Dermis microvascular lymphatic vessel endothelial cell (primary cell): ENCODE data around the gene CCDC80. TPM values are rescaled to one million over a fixed set of nuclear protein-coding genes. Genes with fewer than 3 reads are reported as not detected.
"Not testable (repeated sequence)": the region's sequence is repeated elsewhere in the genome, so short reads cannot be mapped to it uniquely, and the experiment has no call there.

Source experiments
- DNase-seq, 2 donors: peaks; one replicate each; pipeline versions ENCODE4 v3.0.0 to v3.0.0-alpha.2; 2010; ENCODE audit warnings: low read depth in 2 of 2
- total RNA-seq: library from RNA; depleted of rRNA; stranded (reverse); fragments of >200 nt; gene quantifications from 2 replicates; pipeline ENCODE4 v1.2.1, GENCODE V29; 2014

The CCDC80 gene
- total RNA-seq, 1 donor from 2014 or later, result 13.0 TPM

GRCh38 chr3:112593258-112593657 is 47.7 kb downstream of the CCDC80 start:
- no peak for DNase-seq

DNA sequence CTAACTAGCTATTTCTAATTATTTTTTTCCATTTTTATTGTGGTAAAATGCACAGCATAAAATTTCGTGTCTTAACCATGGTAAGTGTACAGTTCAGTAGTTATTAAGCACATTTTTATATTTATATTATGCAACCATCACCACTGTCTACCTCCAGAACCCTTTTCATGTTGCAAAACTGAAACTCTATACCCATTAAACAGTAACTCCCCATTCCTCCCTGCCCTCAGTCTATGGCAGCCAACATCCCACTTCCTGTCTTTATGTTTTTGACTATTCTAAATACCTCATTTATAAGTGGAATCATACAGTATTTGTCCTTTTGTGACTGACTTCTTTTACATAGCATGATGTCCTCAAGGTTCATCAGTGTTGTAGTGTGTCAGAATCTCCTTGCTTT is 53.6 kb downstream of the CCDC80 start:
- DNase-seq, result no peak

- no peak for DNase-seq
Observed at GRCh38 chr3:112585782-112586181, 55.2 kb downstream of the CCDC80 start.

DNA sequence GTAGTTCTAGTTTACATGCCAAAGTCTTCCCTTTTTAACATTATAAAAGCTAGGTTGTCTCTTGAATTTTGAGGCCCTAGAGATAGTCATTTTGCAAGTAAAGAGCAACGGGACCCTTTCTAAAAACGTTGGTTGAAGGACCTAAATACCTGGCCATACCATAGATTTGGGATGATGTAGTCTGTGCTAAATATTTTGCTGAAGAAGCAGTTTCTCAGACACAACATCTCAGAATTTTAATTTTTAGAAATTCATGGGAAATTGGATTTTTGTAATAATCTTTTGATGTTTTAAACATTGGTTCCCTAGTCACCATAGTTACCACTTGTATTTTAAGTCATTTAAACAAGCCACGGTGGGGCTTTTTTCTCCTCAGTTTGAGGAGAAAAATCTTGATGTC is 57.8 kb downstream of the CCDC80 start:
- no peak for DNase-seq

DNA sequence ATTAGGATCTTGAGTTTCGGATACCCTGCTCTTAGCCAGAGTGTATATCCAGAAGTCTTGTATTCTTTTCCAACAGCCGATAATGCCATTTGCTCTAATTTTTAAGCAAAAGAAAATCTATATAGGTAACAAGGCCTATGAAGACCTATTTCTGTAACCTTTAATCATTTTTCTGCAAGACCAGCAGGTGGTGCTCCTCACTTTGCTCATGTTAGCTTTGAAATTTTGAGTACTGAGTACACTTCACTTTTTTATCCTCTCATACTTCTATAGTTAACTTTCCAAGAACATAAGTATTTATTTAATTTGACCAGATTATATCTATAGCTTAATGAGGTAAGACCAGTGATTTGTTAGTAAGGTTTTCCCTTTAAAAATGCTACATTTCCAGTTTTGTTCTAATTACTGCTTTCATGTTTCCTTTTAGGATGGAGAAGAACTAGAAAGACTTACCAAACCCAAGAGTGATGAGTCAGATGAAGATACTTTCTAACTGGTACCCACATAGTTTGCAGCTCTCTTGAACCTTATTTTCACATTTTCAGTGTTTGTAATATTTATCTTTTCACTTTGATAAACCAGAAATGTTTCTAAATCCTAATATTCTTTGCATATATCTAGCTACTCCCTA is 58.6 kb downstream of the CCDC80 start:
- peak in 1 of 2 donors; percentile 83 for DNase-seq

- DNase-seq, result peak; percentile 22 to 66
Observed at GRCh38 chr3:112579697-112580096, 61.2 kb downstream of the CCDC80 start.

GRCh38 chr3:112579232-112579631 is 61.7 kb downstream of the CCDC80 start:
- DNase-seq, result no peak

DNA sequence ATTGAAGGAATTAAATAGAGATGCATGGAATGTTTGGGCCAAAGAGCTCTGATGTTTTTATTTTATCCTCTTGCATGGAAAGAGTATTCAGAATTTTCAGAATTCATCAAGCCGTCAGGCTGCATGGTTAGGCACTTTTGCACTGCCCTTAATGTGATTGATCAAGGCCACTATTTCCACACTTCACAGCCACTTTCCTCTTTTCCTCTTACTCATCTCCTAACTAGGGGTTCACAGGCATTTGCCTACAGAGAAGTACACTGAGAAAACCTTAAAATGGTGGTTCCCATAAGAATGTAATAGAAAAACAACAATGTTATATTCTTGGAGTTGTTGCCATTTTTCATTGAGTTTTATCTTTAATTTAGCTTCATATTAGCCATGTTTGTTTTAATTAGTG is 68.2 kb downstream of the CCDC80 start:
- DNase-seq, result no peak

DNA sequence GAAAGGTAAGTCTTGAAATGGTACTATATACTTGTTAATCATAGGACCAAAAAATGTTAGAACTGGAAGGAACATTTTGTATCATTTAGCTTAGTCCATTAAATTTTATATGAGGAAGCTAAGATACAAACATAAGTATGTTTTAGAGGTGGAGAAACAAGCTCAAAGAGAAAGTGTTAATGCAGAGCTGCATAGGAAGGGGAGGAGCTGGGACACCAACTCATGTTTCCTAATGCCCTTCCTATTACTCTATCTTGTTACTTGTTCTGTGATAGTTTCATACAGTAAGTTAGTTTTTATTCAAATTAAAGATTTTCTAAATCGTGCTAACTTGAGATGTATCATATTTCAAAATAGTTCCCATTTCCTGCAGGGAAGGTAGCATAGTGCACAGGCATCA is 71.7 kb downstream of the CCDC80 start:
- peak in 1 of 2 donors; percentile 36 for DNase-seq

DNA sequence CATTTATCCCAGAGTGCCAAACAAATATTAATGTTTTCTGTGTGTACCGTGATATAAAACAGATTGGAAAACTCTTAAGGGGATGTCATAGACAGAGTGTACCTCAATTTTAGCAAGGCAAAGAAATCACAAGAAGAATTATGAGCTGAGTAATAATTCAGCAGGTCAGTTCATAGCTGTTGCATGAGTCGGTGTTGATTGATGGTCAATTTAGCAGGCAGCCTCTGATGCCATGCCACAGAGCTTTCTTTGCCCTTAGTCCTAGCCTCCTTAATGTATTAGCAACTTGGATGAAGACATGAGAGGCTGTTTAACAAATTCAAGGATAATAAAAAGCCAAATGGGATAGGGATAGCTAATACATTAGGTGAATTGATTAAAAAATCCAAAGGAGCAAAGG is 72.3 kb downstream of the CCDC80 start:
- DNase-seq, result peak in 1 of 2 donors; percentile 59

DNA sequence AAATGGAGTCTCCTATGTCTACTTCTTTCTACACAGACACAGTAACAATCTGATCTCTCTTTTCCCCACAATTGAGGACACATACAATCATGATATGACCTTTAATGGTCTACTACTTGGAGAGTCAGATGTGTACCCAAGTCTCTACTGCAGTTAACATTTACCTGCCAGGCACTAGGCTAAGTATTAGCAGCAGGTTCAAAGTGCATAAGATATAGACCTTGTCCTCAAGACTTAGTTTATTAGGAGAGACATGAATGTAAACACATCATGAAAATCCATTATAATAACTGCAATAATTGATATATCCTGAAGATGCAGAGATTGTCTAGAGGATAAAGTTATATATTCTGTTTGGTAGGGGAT is 76.0 kb downstream of the CCDC80 start:
- no peak for DNase-seq

DNA sequence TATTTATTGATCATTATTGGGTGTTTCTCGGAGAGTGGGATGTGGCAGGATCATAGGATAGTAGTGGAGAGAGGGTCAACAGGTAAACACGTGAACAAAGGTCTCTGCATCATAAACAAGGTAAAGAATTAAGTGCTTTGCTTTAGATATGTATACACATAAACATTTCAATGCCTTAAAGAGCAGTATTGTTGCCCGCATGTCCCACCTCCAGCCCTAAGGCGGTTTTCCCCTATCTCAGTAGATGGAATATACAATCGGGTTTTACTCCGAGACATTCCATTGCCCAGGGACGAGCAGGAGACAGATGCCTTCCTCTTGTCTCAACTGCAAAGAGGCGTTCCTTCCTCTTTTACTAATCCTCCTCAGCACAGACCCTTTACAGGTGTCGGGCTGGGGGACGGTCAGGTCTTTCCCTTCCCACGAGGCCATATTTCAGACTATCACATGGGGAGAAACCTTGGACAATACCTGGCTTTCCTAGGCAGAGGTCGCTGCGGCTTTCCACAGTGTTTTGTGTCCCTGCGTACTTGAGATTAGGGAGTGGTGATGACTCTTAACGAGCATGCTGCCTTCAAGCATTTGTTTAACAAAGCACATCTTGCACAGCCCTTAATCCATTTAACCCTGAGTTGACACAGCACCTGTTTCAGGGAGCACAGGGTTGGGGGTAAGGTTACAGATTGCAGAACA is 76.5 kb downstream of the CCDC80 start:
- not testable (repeated sequence) for DNase-seq

DNA sequence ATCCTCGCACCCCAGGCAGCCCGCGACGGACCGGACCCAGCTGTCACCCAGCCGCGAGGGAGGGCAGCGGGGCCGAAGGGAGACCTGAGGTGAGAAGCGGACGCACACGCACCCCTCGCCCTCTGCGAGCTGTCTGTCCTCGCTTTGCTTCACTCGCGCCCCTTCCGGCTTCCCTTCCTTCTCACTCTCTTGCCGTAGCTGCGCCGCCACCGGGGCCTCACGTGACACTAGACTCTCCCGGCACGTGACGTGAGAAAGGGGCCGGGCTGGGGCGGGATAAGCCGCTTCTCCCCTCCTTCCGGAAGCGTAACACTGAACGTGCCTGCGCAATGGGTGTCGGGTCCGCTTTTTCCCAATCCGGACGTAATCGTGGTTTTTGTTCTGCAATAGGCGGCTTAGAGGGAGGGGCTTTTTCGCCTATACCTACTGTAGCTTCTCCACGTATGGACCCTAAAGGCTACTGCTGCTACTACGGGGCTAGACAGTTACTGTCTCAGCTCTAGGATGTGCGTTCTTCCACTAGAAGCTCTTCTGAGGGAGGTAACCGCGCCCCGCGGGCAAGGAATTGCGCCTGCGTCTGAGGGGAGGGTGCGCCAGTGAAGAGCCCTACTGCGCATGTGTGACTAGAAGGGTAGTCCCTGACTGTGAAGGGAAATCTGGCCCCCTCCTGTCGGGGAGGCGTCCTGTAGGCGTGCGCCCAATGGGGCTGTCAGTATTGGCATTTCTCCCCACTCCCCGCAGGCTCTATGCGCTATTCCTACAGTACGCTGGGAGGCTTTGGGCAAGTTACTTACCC is 79.0 kb downstream of the CCDC80 start, which contains the start of the genes ATG3 and SLC35A5:
Gene ATG3 (minus strand): TSS at position 229 of the 796 bp plus-strand sequence. CDS start 434 bp downstream, outside the sequence.
Gene SLC35A5 (plus strand): TSS at position 312 of the 796 bp plus-strand sequence. CDS start 1,359 bp downstream, outside the sequence.
- DNase-seq, result peak; percentile 96 to 99

DNA sequence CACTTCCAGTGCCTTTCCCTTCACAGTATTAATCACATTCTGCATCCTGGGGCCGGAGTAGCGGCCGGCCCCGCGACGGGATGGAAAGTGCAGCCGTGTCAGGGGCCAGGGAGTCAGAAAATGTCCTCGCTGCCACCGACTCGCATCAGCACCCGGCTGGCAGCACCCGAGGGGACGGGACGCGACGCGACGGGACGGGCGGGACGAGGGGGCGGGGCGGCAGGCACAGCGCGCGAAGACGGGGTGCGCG is 79.5 kb downstream of the CCDC80 start:
- DNase-seq, result no peak

- DNase-seq, result peak; percentile 75 to 86
Observed at GRCh38 chr3:112560721-112561483, 80.0 kb downstream of the CCDC80 start.

- peak in 1 of 2 donors; percentile 13 for DNase-seq
Observed at GRCh38 chr3:112560307-112560706, 80.6 kb downstream of the CCDC80 start.

- DNase-seq, result no peak
Observed at GRCh38 chr3:112557976-112558375, 83.0 kb downstream of the CCDC80 start.

- peak in 1 of 2 donors; percentile 18 for DNase-seq
Observed at GRCh38 chr3:112555535-112556170, 85.3 kb downstream of the CCDC80 start.

- DNase-seq, result no peak
Observed at GRCh38 chr3:112550859-112551258, 90.1 kb downstream of the CCDC80 start.
